Osteoblast (primary cell): ENCODE data around the gene TMEM256. TPM values are rescaled to one million over a fixed set of nuclear protein-coding genes. Genes with fewer than 3 reads are reported as not detected.
A peak's percentile ranks its signal among the peaks of the same experiment; 100 is the strongest.

Experiments used
- DNase-seq: peaks from one replicate; pipeline ENCODE4 v3.0.0; 2011; ENCODE audit warnings: low spot score, mixed read lengths; ENCODE audit not compliant: insufficient read length; ENCODE audit errors: missing footprints
- H2AFZ ChIP-seq: 2 replicates; pipeline ENCODE4 v1.6.0; 2011; ENCODE audit warnings: mild to moderate bottlenecking, low read length
- H3K27ac ChIP-seq: 2 replicates; pipeline ENCODE4 v1.5.1; 2011; ENCODE audit warnings: mild to moderate bottlenecking, low read depth, low read length, moderate library complexity
- H3K27me3 ChIP-seq: 2 replicates; pipeline ENCODE4 v1.6.0; 2012; ENCODE audit warnings: mild to moderate bottlenecking, control low read depth, inconsistent platforms, low read length, moderate library complexity; ENCODE audit not compliant: insufficient read depth
- H3K36me3 ChIP-seq: 2 replicates; pipeline ENCODE4 v1.5.1; 2011; ENCODE audit warnings: mild to moderate bottlenecking, low read length, control low read depth, moderate library complexity; ENCODE audit not compliant: insufficient read depth
- H3K4me1 ChIP-seq: 2 replicates; pipeline ENCODE4 v1.5.1; 2011; ENCODE audit warnings: mild to moderate bottlenecking, low read length, control low read depth, moderate library complexity; ENCODE audit not compliant: insufficient read depth
- H3K4me2 ChIP-seq: 2 replicates; pipeline ENCODE4 v1.6.0; 2011; ENCODE audit warnings: mild to moderate bottlenecking, low read length; ENCODE audit not compliant: insufficient read depth
- H3K4me3 ChIP-seq: fragments of 200-600 bp; sonication (generic); 3 replicates; pipeline ENCODE4 v1.5.1; 2012; ENCODE audit warnings: mild to moderate bottlenecking, low read length, inconsistent platforms; ENCODE audit not compliant: insufficient read depth
- H3K79me2 ChIP-seq: 2 replicates; pipeline ENCODE4 v1.6.0; 2012; ENCODE audit warnings: mild to moderate bottlenecking, low read length, control low read depth, inconsistent platforms; ENCODE audit not compliant: insufficient read depth
- H3K9me3 ChIP-seq: 2 replicates; pipeline ENCODE4 v1.5.1; 2011; ENCODE audit warnings: low read depth, low read length, control low read depth
- H4K20me1 ChIP-seq: 2 replicates; pipeline ENCODE4 v1.6.0; 2012; ENCODE audit warnings: mild to moderate bottlenecking, low read length, control low read depth; ENCODE audit not compliant: insufficient read depth
- total RNA-seq: library from RNA; depleted of rRNA; stranded (reverse); fragments of >200 nt; gene quantifications from 2 replicates; pipeline ENCODE4 v1.2.3, GENCODE V29; 2012
- TF ChIP-seq, protein P1 (sequence below): IDR thresholded peaks from 2 replicates; pipeline ENCODE4 v1.5.1; 2011; ENCODE audit warnings: mild to moderate bottlenecking, low read depth, low read length, moderate library complexity; ENCODE audit errors: extremely low read depth

TMEM256 gene
- total RNA-seq, 1 donor: 59.4 TPM

DNA sequence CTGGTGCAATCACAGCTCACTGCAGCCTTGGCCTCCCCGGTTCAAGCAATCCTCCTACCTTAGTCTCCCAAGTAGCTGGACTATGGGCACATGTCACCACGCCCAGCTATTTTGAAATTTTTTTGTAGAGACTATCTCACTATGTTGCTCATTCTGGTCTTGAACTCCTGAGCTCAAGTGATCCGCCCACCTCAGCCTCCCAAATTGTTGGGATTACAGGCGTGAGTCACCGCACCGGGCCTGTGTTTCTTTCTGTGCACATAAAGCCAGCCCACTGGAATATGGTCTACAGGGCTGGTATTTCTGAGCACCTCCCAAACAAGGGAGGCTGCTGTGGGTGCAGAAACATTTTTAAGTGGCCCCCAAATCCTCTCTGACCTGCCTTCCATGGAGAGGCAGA is 40.6 kb downstream of the TMEM256 start:
- H4K20me1 ChIP-seq: no peaks in the 10 kb centered on the region
- peak; percentile 66 for DNase-seq
- H3K4me2 ChIP-seq: no peak overlapping the region
- no peaks in the 10 kb centered on the region for H3K9me3 ChIP-seq
- H3K4me1 ChIP-seq: no peaks in the 10 kb centered on the region
- no peaks in the 10 kb centered on the region for H3K36me3 ChIP-seq
- H3K27ac ChIP-seq: no peak overlapping the region
- H3K79me2 ChIP-seq: no peaks in the 10 kb centered on the region
- TF ChIP-seq, protein P1, sequence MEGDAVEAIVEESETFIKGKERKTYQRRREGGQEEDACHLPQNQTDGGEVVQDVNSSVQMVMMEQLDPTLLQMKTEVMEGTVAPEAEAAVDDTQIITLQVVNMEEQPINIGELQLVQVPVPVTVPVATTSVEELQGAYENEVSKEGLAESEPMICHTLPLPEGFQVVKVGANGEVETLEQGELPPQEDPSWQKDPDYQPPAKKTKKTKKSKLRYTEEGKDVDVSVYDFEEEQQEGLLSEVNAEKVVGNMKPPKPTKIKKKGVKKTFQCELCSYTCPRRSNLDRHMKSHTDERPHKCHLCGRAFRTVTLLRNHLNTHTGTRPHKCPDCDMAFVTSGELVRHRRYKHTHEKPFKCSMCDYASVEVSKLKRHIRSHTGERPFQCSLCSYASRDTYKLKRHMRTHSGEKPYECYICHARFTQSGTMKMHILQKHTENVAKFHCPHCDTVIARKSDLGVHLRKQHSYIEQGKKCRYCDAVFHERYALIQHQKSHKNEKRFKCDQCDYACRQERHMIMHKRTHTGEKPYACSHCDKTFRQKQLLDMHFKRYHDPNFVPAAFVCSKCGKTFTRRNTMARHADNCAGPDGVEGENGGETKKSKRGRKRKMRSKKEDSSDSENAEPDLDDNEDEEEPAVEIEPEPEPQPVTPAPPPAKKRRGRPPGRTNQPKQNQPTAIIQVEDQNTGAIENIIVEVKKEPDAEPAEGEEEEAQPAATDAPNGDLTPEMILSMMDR: no peak
- H3K4me3 ChIP-seq: no peak overlapping the region
- H3K27me3 ChIP-seq: no peaks in the 10 kb centered on the region
- H2AFZ ChIP-seq: no peak overlapping the region

DNA sequence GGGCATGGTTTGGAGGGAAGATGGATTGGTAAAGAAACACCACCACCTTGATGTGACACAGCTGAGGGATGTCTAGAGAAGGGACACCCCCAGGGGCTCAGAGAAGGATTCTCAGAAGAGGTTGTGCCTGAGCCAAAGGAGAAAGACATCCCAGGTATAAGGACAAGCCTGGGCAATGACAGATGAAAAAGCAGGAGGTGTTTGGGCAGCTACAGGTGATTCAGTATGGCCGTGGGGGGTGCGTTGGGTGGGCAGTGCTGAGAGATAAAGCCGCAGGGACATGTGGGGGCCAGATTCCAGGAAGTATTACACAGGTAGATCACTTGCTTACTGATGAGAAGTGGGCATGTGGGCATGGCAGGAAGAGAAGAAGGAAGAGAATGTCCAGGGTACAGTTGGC is 42.0 kb downstream of the TMEM256 start:
- no peak overlapping the region for H3K4me3 ChIP-seq
- no peak overlapping the region for H3K27ac ChIP-seq
- H3K9me3 ChIP-seq: no peaks in the 10 kb centered on the region
- no peaks in the 10 kb centered on the region for H3K4me1 ChIP-seq
- H4K20me1 ChIP-seq: no peaks in the 10 kb centered on the region
- TF ChIP-seq, protein P1: no peak
- H2AFZ ChIP-seq: no peak overlapping the region
- no peaks in the 10 kb centered on the region for H3K27me3 ChIP-seq
- DNase-seq: no peak
- no peak overlapping the region for H3K4me2 ChIP-seq
- no peaks in the 10 kb centered on the region for H3K36me3 ChIP-seq
- H3K79me2 ChIP-seq: no peaks in the 10 kb centered on the region

DNA sequence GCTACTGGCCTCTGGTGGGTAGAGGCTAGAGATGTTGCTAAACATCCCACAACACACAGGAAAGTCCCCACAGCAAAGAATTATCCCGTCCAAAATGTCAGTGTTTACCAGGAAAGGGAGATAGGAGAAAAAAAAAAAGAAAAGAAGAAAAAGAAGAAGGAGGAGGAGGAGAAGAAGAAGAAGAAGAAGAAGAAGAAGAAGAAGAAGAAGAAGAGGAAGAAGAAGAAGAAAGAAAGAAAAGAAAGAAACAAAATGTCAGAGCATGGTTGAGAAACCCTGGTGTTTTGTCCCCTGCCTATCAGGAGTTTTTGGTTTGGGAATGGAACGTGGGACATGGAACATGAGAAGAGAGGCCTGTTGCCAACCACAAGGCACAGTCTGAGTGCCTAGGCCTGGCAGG is 46.5 kb downstream of the TMEM256 start:
- H4K20me1 ChIP-seq: peaks cover 26% of the 10 kb centered on the region
- no peak overlapping the region for H3K27ac ChIP-seq
- H3K4me3 ChIP-seq: no peak overlapping the region
- no peaks in the 10 kb centered on the region for H3K27me3 ChIP-seq
- H3K4me1 ChIP-seq: peaks cover 24% of the 10 kb centered on the region
- no peaks in the 10 kb centered on the region for H3K9me3 ChIP-seq
- TF ChIP-seq, protein P1: no peak
- H3K36me3 ChIP-seq: no peaks in the 10 kb centered on the region
- H2AFZ ChIP-seq: no peak overlapping the region
- no peak for DNase-seq
- no peak overlapping the region for H3K4me2 ChIP-seq
- peaks cover 28% of the 10 kb centered on the region for H3K79me2 ChIP-seq

DNA sequence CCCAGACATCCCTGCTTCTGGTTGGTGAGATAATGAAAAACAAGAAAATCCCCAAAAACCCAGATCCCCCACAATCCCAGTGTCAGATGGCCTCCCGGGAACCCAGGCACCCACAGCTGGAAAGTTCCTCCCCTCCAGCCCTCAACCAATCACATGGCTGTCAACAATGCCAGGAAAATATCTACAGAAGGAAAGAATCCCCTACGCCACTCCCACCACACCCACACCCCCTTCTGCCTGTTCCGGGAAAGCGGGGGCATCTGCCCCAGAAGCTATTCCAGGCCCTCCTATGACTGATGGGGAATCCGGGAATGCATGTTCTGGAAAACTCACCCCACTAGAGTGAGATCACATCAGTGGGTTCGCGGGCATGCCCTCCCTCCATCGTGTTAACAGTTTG is 47.1 kb downstream of the TMEM256 start:
- Histone ChIP-seq H3K79me2 (peaks cover 32% of the 10 kb centered on the region), H3K36me3 (no peaks in the 10 kb centered on the region), H3K27ac (no peak overlapping the region), H3K9me3 (no peaks in the 10 kb centered on the region), H2AFZ (no peak overlapping the region), H3K4me1 (peaks cover 25% of the 10 kb centered on the region), H3K27me3 (no peaks in the 10 kb centered on the region), H3K4me2 (no peak overlapping the region), H4K20me1 (peaks cover 26% of the 10 kb centered on the region), H3K4me3 (no peak overlapping the region)
- DNase-seq: peak; percentile 34
- TF ChIP-seq, protein P1: no peak
